H9 (cell line): Measurements from ENCODE around the gene ADAM8. TPM values are rescaled to one million over a fixed set of nuclear protein-coding genes. Genes with fewer than 3 reads are reported as not detected.

Source experiments
- DNase-seq: peaks from one replicate; pipeline ENCODE4 v3.0.0-alpha.2; 2017
- H2AFZ ChIP-seq: one replicate; pipeline ENCODE4 v1.6.1; 2013; ENCODE audit warnings: mild to moderate bottlenecking, low read length, control low read depth, moderate library complexity
- H2AK5ac ChIP-seq: 2 replicates; pipeline ENCODE4 v1.6.1; 2013; ENCODE audit warnings: low read length, control low read depth, mixed read lengths; ENCODE audit not compliant: insufficient read length
- H2BK120ac ChIP-seq: one replicate; pipeline ENCODE4 v1.6.1; 2013; ENCODE audit warnings: low read depth, mild to moderate bottlenecking, low read length, control low read depth, inconsistent platforms; ENCODE audit not compliant: poor library complexity, severe bottlenecking
- H2BK12ac ChIP-seq: 2 replicates; pipeline ENCODE4 v1.6.1; 2013; ENCODE audit warnings: low read length, control low read depth, mixed read lengths, low read depth; ENCODE audit not compliant: insufficient read length
- H2BK15ac ChIP-seq: 2 replicates; pipeline ENCODE4 v1.6.1; 2013; ENCODE audit warnings: low read depth, low read length, control low read depth
- H2BK20ac ChIP-seq: one replicate; pipeline ENCODE4 v1.6.1; 2013; ENCODE audit warnings: low read depth, mild to moderate bottlenecking, low read length, control low read depth, inconsistent platforms; ENCODE audit not compliant: poor library complexity, severe bottlenecking
- H2BK5ac ChIP-seq: 2 replicates; pipeline ENCODE4 v1.6.1; 2013; ENCODE audit warnings: low read length, control low read depth, mixed read lengths; ENCODE audit not compliant: insufficient read length
- H3K14ac ChIP-seq: 2 replicates; pipeline ENCODE4 v1.6.1; 2013; ENCODE audit warnings: low read length, control low read depth; ENCODE audit not compliant: insufficient read depth
- H3K18ac ChIP-seq: 2 replicates; pipeline ENCODE4 v1.6.1; 2013; ENCODE audit warnings: low read depth, mild to moderate bottlenecking, mixed read lengths, low read length, control low read depth; ENCODE audit not compliant: insufficient read length
- H3K23ac ChIP-seq: 2 replicates; pipeline ENCODE4 v1.6.1; 2013; ENCODE audit warnings: low read length, control low read depth, mixed read lengths, low read depth; ENCODE audit not compliant: insufficient read length
- H3K23me2 ChIP-seq: 2 replicates; pipeline ENCODE4 v1.6.1; 2013; ENCODE audit warnings: low read depth, mild to moderate bottlenecking, mixed read lengths, low read length, control low read depth; ENCODE audit not compliant: insufficient read length, poor library complexity, severe bottlenecking
- H3K27ac ChIP-seq: 2 replicates; pipeline ENCODE4 v1.5.1; 2013; ENCODE audit warnings: low read length, control low read depth, mixed read lengths, low read depth; ENCODE audit not compliant: insufficient read length
- H3K27me3 ChIP-seq: 2 replicates; pipeline ENCODE4 v1.6.1; 2013; ENCODE audit warnings: low read length, control low read depth, inconsistent platforms; ENCODE audit not compliant: insufficient read depth
- H3K4ac ChIP-seq: 2 replicates; pipeline ENCODE4 v1.6.1; 2013; ENCODE audit warnings: low read depth, mild to moderate bottlenecking, control low read depth, inconsistent platforms, low read length, moderate library complexity
- H3K4me1 ChIP-seq: 2 replicates; pipeline ENCODE4 v1.6.1; 2013; ENCODE audit warnings: low read length, control low read depth, inconsistent platforms; ENCODE audit not compliant: insufficient read depth
- H3K4me2 ChIP-seq: 2 replicates; pipeline ENCODE4 v1.6.1; 2013; ENCODE audit warnings: low read length, control low read depth, mixed read lengths; ENCODE audit not compliant: insufficient read length, insufficient read depth
- H3K56ac ChIP-seq: 2 replicates; pipeline ENCODE4 v1.6.1; 2013; ENCODE audit warnings: low read depth, mild to moderate bottlenecking, mixed read lengths, low read length, control low read depth; ENCODE audit not compliant: insufficient read length
- H3K79me1 ChIP-seq: 2 replicates; pipeline ENCODE4 v1.6.1; 2013; ENCODE audit warnings: low read depth, mild to moderate bottlenecking, moderate library complexity, low read length, control low read depth, inconsistent platforms; ENCODE audit not compliant: insufficient read depth, poor library complexity, severe bottlenecking
- H3K79me2 ChIP-seq: 2 replicates; pipeline ENCODE4 v1.6.1; 2013; ENCODE audit warnings: low read length, control low read depth, inconsistent platforms; ENCODE audit not compliant: insufficient read depth
- H3K9ac ChIP-seq: 2 replicates; pipeline ENCODE4 v1.6.1; 2013; ENCODE audit warnings: low read length, control low read depth, mixed read lengths; ENCODE audit not compliant: insufficient read length; ENCODE audit errors: extremely low read depth
- H3K9me3 ChIP-seq: one replicate; pipeline ENCODE4 v1.6.1; 2013; ENCODE audit warnings: low read depth, low read length, inconsistent platforms; ENCODE audit not compliant: control insufficient read depth
- H3T11ph ChIP-seq: one replicate; pipeline ENCODE4 v1.6.1; 2013; ENCODE audit warnings: mild to moderate bottlenecking, low read length, control low read depth, inconsistent platforms
- H4K20me1 ChIP-seq: one replicate; pipeline ENCODE4 v1.6.1; 2013; ENCODE audit not compliant: control insufficient read depth, insufficient read length, insufficient read depth
- H4K5ac ChIP-seq: 2 replicates; pipeline ENCODE4 v1.6.1; 2013; ENCODE audit warnings: low read depth, mild to moderate bottlenecking, mixed read lengths, low read length, control low read depth; ENCODE audit not compliant: insufficient read length
- H4K8ac ChIP-seq: replicated peaks from 2 replicates; pipeline ENCODE4 v1.6.1; 2013; ENCODE audit warnings: low read length, control low read depth, mixed read lengths, low read depth; ENCODE audit not compliant: insufficient read length
- H4K91ac ChIP-seq: 2 replicates; pipeline ENCODE4 v1.6.1; 2013; ENCODE audit warnings: low read depth, mild to moderate bottlenecking, moderate library complexity, mixed read lengths, low read length, control low read depth; ENCODE audit not compliant: insufficient read length
- H3K27ac Mint-ChIP-seq, 3 experiments: 2 replicates in 2 of 3; 3 replicates in 1 of 3; pipeline ENCODE4 v1.8.0; 2020 to 2021; ENCODE audit warnings: mixed read lengths in 3 of 3, mild to moderate bottlenecking in 1 of 3, moderate library complexity in 1 of 3
- H3K27me3 Mint-ChIP-seq: 2 replicates; pipeline ENCODE4 v1.8.0; 2021; ENCODE audit warnings: low read depth, mild to moderate bottlenecking, moderate library complexity, mixed read lengths
- H3K36me3 Mint-ChIP-seq, 3 experiments: 2 replicates in 2 of 3; 3 replicates in 1 of 3; pipeline ENCODE4 v1.8.0; 2020 to 2021; ENCODE audit warnings: low read depth in 3 of 3, mixed read lengths in 3 of 3; ENCODE audit not compliant: insufficient read depth in 1 of 3
- H3K4me1 Mint-ChIP-seq, 2 experiments: 2 replicates each; pipeline ENCODE4 v1.8.0; 2020; ENCODE audit warnings: mixed read lengths in 2 of 2
- H3K4me3 Mint-ChIP-seq, 2 experiments: 2 replicates in 1 of 2; 3 replicates in 1 of 2; pipeline ENCODE4 v1.8.0; 2020 to 2021; ENCODE audit warnings: mild to moderate bottlenecking in 2 of 2, mixed read lengths in 2 of 2, moderate library complexity in 1 of 2
- H3K9me3 Mint-ChIP-seq, 2 experiments: 2 replicates in 1 of 2; 3 replicates in 1 of 2; pipeline ENCODE4 v1.8.0; 2020; ENCODE audit warnings: mild to moderate bottlenecking in 2 of 2, mixed read lengths in 2 of 2, moderate library complexity in 1 of 2
- CTCF ChIP-seq: fragments of 200-600 bp; sonication (generic); conservative IDR thresholded peaks from 3 replicates; pipeline ENCODE4 v1.8.0; 2021; ENCODE audit warnings: antibody characterized with exemption, mild to moderate bottlenecking
- WGBS: extraction: QIAGEN DNeasy Blood & Tissue Kit; methylation state at CpG from one replicate; pipeline ENCODE4 v1.1.7; 2013; ENCODE audit warnings: missing lambda C conversion rate, low lambda C conversion rate, mixed read lengths; ENCODE audit not compliant: insufficient read length; ENCODE audit errors: extremely low coverage; 5-methylcytosine and 5-hydroxymethylcytosine counted together
- total RNA-seq: library from RNA; stranded (reverse); gene quantifications from 2 replicates; pipeline ENCODE4 v1.2.1, GENCODE V29; 2021

The ADAM8 gene
- total RNA-seq, 1 experiment from 2014 or later = 5.4 TPM

- Histone ChIP-seq H3K79me1 (no peaks in the 10 kb centered on the region), H3K56ac (no peak overlapping the region), H2BK12ac (no peak overlapping the region), H2AFZ (no peak overlapping the region), H4K5ac (no peak overlapping the region), H3K4me1 (no peaks in the 10 kb centered on the region), H3K9ac (no peak overlapping the region), H4K20me1 (no peaks in the 10 kb centered on the region), H3K9me3 (no peaks in the 10 kb centered on the region), H3K4ac (no peak overlapping the region), H2BK120ac (no peak overlapping the region), H2BK5ac (no peak overlapping the region), H4K91ac (no peak overlapping the region), H3K79me2 (no peaks in the 10 kb centered on the region), H2AK5ac (no peak overlapping the region), H3K4me2 (no peak overlapping the region), H3K18ac (no peak overlapping the region), H3K23ac (no peak overlapping the region), H3T11ph (no peak overlapping the region), H4K8ac (no peak overlapping the region), H2BK20ac (no peak overlapping the region), H3K23me2 (peaks cover 6% of the 10 kb centered on the region), H3K14ac (no peak overlapping the region), H2BK15ac (no peak overlapping the region), H3K27ac (no peak overlapping the region), H3K27me3 (no peaks in the 10 kb centered on the region; the same call in 1 of the 2 replicates)
- WGBS = no CpG with 5 or more reads among the region's 15 CpGs
- Mint-ChIP-seq H3K36me3 (peaks cover 14 to 52% (median 41%) of the 10 kb centered on the region in 3 experiments; a peak in 6 of 7 replicates), H3K9me3 (no peaks in the 10 kb centered on the region), H3K4me3 (no peak overlapping the region), H3K27me3 (peaks cover 3% of the 10 kb centered on the region), H3K4me1 (peaks cover 2 to 3% of the 10 kb centered on the region in 2 experiments; a peak in 2 of 4 replicates), H3K27ac (no peak overlapping the region; a peak in 1 of 7 replicates)
- no peak for TF ChIP-seq CTCF
- no peak for DNase-seq
Observed at GRCh38 chr10:133281084-133281483, 4.4 kb upstream of the ADAM8 start.
